ENCODE measurements around the gene TMPRSS2. TPM values are rescaled to one million over a fixed set of nuclear protein-coding genes. Genes with fewer than 3 reads are reported as not detected.
A peak's percentile ranks its signal among the peaks of the same experiment; 100 is the strongest.
"Not testable (repeated sequence)": the region's sequence is repeated elsewhere in the genome, so short reads cannot be mapped to it uniquely, and the experiment has no call there.

Gene TMPRSS2
- total and polyA plus RNA-seq, 9 donors = 0.01 to 3.0 (median 1.2) TPM; not detected in 3

GRCh38 chr21:41425588-41425953 lies 82.4 kb downstream of the TMPRSS2 start:
- 36 to 44% (median 43%) methylated on average over 7 of the region's 7 CpGs for WGBS, 3 donors
- Histone ChIP-seq H3K27ac (peak overlapping the region in 1 of 2 donors; percentile 24), H3K4me1 (ENCODE audit: insufficient read depth) (peaks cover 4% of the 10 kb centered on the region), H3K36me3 (no peaks in the 10 kb centered on the region), H3K27me3 (no peaks in the 10 kb centered on the region), H3K4me3 (peak overlapping the region; percentile 67), H3K9me3 (no peaks in the 10 kb centered on the region)
- intact Hi-C loops (cut with DNase I) = no loop called here
- DNase-seq = no peak
- TF ChIP-seq EP300 (IDR thresholded peaks at IDR 0.05) = no peak
- no peak for TF ChIP-seq CTCF (IDR thresholded peaks at IDR 0.05)
- TF ChIP-seq POLR2A (IDR thresholded peaks at IDR 0.05) = no peak

- H3K27me3 ChIP-seq; H3K36me3 ChIP-seq; H3K27ac ChIP-seq; intact Hi-C loops (cut with DNase I); H3K9me3 ChIP-seq; H3K4me3 ChIP-seq; DNase-seq; H3K4me1 ChIP-seq (ENCODE audit: insufficient read depth): not testable (repeated sequence)
- WGBS, 3 donors = 75 to 83% (median 80%) methylated on average over 5 of the region's 5 CpGs
Measured at GRCh38 chr21:41423305-41423636, 84.7 kb downstream of the TMPRSS2 start.

- DNase-seq = no peak
- no peak overlapping the region for H3K27ac ChIP-seq
- no peaks in the 10 kb centered on the region for H3K9me3 ChIP-seq
- H3K4me1 ChIP-seq (ENCODE audit: insufficient read depth) = peaks cover 4% of the 10 kb centered on the region
- no peaks in the 10 kb centered on the region for H3K27me3 ChIP-seq
- WGBS, 3 donors = 89 to 96% (median 93%) methylated on average over 19 of the region's 19 CpGs
- H3K36me3 ChIP-seq = no peaks in the 10 kb centered on the region
- intact Hi-C loops (cut with DNase I) = no loop called here
- H3K4me3 ChIP-seq = no peak overlapping the region
- TF ChIP-seq POLR2A (IDR thresholded peaks at IDR 0.05) (no peak), CTCF (IDR thresholded peaks at IDR 0.05) (no peak), EP300 (IDR thresholded peaks at IDR 0.05) (no peak)
Measured at GRCh38 chr21:41422546-41423304, 85.2 kb downstream of the TMPRSS2 start.

DNA sequence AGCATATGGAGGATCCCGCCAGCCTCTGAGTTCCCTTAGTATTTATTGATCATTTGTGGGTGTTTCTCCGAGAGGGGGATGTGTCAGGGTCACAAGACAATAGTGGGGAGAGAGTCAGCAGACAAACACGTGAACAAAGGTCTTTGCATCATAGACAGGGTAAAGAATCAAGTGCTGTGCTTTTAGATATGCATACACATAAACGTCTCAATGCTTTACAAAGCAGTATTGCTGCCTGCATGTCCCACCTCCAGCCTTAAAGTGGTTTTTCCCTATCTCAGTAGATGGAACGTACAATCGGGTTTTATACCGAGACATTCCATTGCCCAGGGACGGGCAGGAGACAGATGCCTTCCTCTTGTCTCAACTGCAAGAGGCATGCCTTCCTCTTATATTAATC lies 87.0 kb downstream of the TMPRSS2 start:
- H3K27me3 ChIP-seq; H3K4me1 ChIP-seq (ENCODE audit: insufficient read depth); DNase-seq; H3K9me3 ChIP-seq; H3K36me3 ChIP-seq; intact Hi-C loops (cut with DNase I): not testable (repeated sequence)
- 28 to 33% (median 29%) methylated on average over 7 to 8 of the region's 8 CpGs for WGBS, 3 donors
- H3K4me3 ChIP-seq = peak overlapping the region; percentile 74
- H3K27ac ChIP-seq = peak overlapping the region; percentile 81 to 87

- intact Hi-C loops (cut with DNase I) = no loop called here
- Histone ChIP-seq H3K27me3 (no peaks in the 10 kb centered on the region), H3K9me3 (no peaks in the 10 kb centered on the region), H3K4me3 (peak overlapping the region; percentile 74), H3K27ac (peak overlapping the region; percentile 81 to 87), H3K36me3 (no peaks in the 10 kb centered on the region), H3K4me1 (ENCODE audit: insufficient read depth) (no peaks in the 10 kb centered on the region)
- TF ChIP-seq CTCF (IDR thresholded peaks at IDR 0.05) (no peak), POLR2A (IDR thresholded peaks at IDR 0.05) (no peak), EP300 (IDR thresholded peaks at IDR 0.05) (no peak)
- 3 to 4% (median 3%) methylated on average over 51 to 54 of the region's 54 CpGs for WGBS, 3 donors
- DNase-seq = peak; percentile 86 to 88 (median 87)
Measured at GRCh38 chr21:41419921-41420862, 87.8 kb downstream of the TMPRSS2 start.
